Gastroesophageal sphincter (tissue), 3 donors: Measurements from ENCODE around the gene KAZN.

ENCODE experiments used
- EP300 ChIP-seq: sonication (generic); formaldehyde crosslinking; IDR thresholded peaks from one replicate; pipeline ENCODE4 v1.6.1; 2017; ENCODE audit warnings: antibody characterized with exemption, mild to moderate bottlenecking
- POLR2AphosphoS5 ChIP-seq: sonication (generic); formaldehyde crosslinking; IDR thresholded peaks from one replicate; pipeline ENCODE4 v1.6.1; 2017; ENCODE audit warnings: antibody characterized with exemption
- TF ChIP-seq, protein P1 (sequence below), 4 experiments: fragments of 200-600 bp in 2 of 4; fragments of 450-650 bp in 2 of 4; sonication (generic) in 1 of 4; IDR thresholded peaks; one replicate each; pipeline ENCODE4 v1.5.1; 2017 to 2019; ENCODE audit warnings: antibody characterized with exemption in 4 of 4, mild to moderate bottlenecking in 2 of 4, moderate library complexity in 2 of 4

DNA sequence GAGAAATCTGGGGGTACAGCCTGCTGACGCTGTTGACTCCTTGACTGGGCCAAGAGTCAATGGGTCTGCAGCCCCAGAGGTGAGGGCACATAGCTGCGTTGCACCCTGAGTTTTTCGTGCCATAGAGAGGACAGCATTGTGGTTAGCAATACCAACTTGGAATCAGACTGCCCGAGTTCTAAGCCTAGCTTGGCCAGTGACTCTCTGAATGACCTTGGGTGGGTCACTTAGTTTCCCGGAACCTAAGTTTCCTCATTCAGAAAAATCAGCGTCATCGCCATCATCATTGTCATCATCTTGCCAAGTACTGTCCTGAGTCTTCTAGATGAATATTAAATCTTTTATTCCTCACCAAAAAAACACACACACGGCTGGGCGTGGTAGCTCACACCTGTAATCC is 403.8 kb downstream of the KAZN start:
- TF ChIP-seq, protein P1, sequence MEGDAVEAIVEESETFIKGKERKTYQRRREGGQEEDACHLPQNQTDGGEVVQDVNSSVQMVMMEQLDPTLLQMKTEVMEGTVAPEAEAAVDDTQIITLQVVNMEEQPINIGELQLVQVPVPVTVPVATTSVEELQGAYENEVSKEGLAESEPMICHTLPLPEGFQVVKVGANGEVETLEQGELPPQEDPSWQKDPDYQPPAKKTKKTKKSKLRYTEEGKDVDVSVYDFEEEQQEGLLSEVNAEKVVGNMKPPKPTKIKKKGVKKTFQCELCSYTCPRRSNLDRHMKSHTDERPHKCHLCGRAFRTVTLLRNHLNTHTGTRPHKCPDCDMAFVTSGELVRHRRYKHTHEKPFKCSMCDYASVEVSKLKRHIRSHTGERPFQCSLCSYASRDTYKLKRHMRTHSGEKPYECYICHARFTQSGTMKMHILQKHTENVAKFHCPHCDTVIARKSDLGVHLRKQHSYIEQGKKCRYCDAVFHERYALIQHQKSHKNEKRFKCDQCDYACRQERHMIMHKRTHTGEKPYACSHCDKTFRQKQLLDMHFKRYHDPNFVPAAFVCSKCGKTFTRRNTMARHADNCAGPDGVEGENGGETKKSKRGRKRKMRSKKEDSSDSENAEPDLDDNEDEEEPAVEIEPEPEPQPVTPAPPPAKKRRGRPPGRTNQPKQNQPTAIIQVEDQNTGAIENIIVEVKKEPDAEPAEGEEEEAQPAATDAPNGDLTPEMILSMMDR (IDR thresholded peaks at IDR 0.05), result no peak
- no peak for TF ChIP-seq POLR2AphosphoS5
- TF ChIP-seq EP300, result no peak
